ENCODE measurements around the gene TNFRSF25.

Gene TNFRSF25

DNA sequence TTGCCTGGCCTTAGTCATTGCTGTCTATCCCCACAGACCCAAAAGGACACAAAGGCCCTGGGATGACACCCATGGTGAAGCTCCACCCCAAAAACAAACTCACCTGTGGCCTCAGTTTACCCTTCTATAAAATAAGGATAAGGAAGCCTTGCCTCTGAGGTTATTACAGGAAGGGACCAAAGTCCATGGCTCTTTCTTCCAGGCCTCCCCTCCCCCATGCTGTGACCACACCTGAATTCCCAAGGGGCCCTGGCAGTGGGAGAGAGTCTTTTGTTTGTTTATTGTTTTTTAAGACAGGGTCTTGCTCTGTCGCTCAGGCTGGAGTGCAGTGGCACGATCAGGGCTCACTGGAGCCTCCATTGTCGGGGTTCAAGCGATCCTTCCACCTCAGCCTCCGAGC is 10.5 kb upstream of the TNFRSF25 start:
- TF ChIP-seq ZFX (IDR thresholded peaks at IDR 0.05), result no peak
- TF ChIP-seq, protein P1, sequence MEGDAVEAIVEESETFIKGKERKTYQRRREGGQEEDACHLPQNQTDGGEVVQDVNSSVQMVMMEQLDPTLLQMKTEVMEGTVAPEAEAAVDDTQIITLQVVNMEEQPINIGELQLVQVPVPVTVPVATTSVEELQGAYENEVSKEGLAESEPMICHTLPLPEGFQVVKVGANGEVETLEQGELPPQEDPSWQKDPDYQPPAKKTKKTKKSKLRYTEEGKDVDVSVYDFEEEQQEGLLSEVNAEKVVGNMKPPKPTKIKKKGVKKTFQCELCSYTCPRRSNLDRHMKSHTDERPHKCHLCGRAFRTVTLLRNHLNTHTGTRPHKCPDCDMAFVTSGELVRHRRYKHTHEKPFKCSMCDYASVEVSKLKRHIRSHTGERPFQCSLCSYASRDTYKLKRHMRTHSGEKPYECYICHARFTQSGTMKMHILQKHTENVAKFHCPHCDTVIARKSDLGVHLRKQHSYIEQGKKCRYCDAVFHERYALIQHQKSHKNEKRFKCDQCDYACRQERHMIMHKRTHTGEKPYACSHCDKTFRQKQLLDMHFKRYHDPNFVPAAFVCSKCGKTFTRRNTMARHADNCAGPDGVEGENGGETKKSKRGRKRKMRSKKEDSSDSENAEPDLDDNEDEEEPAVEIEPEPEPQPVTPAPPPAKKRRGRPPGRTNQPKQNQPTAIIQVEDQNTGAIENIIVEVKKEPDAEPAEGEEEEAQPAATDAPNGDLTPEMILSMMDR (conservative IDR thresholded peaks at IDR 0.05), result no peak
- H3K27ac ChIP-seq, result no peak overlapping the region

DNA sequence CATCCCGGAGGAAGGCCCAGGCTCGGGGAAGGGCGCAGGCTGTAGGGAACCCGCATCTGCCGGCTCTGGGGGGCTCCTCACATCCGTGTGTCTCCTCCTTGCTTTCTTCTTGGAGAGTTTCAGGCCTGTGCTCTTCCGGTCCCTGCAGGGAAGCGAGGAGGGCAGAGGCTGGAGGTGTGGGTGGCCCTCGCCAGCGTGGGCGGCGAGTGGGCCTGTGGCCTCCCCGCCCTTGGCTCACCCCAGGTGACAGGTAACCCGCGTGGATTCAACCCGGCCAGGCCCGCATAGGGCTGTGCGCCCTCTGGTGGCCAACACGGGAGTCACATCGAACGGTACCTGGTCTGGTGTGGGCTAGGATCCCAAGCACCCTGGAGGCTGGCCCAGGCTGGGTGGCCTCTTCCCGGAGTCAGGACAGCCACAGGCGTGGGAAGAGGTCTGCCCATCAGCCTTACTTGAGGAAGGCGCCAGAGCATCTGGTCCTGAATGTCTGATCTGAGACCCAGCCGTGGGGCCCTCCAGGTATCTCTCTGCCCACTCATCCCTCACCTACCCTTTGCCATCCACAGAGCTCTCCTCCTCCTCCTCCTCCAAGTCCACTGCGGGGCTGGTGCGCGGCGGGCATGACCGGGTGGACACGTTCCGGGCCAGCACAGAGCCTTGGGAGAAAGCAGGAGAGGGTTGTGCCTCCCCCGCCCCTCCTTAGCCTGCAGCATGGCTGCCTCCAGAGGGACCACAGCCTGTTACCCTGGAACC is 9.6 kb upstream of the TNFRSF25 start:
- TF ChIP-seq, protein P1 (conservative IDR thresholded peaks at IDR 0.05), result peak; percentile 99
- no peak for TF ChIP-seq ZFX (IDR thresholded peaks at IDR 0.05)
- H3K27ac ChIP-seq, result no peak overlapping the region

DNA sequence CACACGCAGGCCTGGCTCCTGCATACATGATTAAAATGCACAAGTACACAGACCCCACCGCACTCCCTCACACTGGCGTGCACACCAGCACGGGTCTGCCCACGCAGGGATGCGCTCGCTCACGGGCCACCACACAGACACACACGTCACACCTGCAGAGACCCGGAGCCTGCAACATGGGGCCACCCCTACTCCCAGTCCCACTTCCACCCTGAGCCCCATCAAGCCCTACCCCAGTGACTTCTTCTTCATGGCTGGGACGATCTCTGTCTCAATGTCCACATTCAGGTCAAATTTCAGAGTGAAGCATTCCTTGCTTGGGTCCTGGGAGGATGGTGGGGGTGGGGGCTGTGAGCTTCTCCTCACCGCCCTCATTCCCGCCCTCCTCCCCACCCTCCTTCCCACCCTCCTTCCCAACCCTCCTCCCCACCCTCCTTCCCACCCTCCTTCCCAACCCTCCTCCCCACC is 8.9 kb upstream of the TNFRSF25 start:
- no peak overlapping the region for H3K27ac ChIP-seq
- TF ChIP-seq, protein P1 (conservative IDR thresholded peaks at IDR 0.05), result no peak
- no peak for TF ChIP-seq ZFX (IDR thresholded peaks at IDR 0.05)

DNA sequence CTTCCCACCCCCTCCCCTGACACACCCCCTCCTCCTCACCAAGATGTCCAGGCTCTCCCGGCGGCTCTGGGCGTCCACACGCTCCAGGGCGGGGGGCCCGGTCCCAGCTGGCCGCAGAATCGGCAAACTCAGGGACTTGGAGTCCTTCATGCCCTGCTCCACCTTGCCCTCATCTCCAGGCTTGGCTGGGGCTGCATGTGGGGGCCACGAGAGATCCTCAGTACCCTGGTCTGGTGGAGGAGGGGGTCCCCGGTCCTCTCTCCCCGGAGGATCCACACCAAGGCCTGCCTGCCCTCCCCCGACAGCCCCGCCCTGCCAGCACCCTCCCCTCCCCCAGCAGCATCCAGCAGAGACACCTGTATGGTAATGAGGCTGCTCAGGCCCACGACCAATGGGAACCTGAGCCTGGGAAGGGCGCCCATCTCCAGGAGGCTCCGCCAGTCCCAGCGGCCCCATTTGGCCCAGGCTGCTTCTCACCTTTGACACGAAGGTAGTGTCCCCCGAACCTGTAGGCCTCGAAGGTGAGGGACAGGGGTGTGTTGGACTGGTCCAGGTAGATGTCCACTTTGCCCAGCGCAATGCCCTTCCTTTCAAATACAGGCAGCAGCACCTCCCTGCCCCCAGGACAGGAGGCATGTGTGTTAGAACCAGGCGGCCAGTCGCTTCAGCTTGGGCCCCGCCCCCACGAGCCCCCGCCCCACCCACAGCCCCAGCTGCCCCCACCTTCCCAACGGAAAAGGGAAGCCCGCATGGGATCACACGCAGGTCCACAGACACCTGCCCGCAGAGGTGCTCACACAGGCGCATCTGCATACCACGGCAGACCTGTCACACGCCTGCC is 8.2 kb upstream of the TNFRSF25 start:
- no peak overlapping the region for H3K27ac ChIP-seq
- no peak for TF ChIP-seq ZFX (IDR thresholded peaks at IDR 0.05)
- TF ChIP-seq, protein P1 (conservative IDR thresholded peaks at IDR 0.05), result no peak

DNA sequence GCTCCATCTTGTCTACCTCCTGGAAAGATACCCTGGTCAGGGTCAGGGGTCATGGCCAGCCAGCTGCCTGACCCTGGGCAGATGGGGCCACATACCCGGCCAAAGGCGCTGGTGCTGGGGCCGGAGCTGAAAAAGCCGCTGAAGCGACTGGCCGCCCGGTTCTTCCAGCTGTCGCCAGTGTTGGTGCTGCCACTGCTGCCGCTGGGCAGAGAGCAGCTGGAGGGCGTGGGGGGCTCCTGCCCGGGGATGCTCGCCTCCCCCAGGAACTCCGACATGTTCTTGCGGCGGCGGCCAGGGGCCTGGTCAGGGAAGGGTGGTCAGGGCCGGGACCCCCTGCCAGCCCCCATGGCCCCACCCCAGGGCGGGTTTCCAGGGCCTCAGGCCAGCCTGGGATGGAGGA is 7.2 kb upstream of the TNFRSF25 start:
- no peak for TF ChIP-seq ZFX (IDR thresholded peaks at IDR 0.05)
- TF ChIP-seq, protein P1 (conservative IDR thresholded peaks at IDR 0.05), result no peak
- H3K27ac ChIP-seq, result no peak overlapping the region

DNA sequence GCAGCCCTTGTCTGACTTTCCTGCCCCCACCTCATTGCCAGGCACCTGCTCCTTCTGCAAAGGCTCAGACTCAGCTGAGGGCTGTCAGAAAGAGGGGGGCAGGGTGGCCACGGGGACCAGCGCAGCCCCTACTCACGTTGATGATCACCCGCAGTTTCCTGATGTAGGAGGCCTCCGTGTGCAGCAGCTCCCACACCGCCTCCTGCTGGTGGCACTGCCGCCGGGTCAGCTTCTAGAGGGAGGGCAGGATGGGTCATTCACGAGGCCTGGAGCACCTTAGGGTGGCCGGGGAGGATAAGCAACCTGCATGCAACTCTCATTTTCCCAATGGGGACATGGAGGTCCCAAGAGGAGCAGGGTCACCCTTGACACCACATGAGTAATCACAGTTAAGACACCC is 6.4 kb upstream of the TNFRSF25 start:
- no peak overlapping the region for H3K27ac ChIP-seq
- TF ChIP-seq, protein P1 (conservative IDR thresholded peaks at IDR 0.05), result peak; percentile 49
- TF ChIP-seq ZFX (IDR thresholded peaks at IDR 0.05), result no peak

DNA sequence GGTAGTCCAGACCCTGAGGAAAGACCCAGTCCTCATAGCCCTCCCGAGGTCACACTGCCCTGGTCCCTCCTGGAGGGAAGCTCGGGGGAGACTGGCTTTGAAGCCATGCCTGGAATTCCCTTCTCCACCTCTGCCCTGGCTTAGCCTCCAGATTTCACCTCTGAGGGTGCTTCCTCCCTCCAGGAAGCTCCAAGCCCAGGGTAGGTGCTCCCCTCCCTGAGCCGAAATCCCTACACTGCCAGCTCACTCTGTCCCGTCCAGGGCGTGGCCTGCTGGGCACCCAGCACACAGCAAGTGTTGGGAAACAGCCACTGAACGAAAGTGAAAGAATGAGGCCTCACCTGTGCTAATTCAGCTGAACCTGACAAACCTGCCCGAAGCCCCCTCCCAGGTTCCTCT is 6.0 kb upstream of the TNFRSF25 start:
- H3K27ac ChIP-seq, result no peak overlapping the region
- no peak for TF ChIP-seq ZFX (IDR thresholded peaks at IDR 0.05)
- TF ChIP-seq, protein P1 (conservative IDR thresholded peaks at IDR 0.05), result no peak

Measured in C4-2B (cell line).